CD4-positive, alpha-beta T cell treated with Interleukin-4 for 4 hours (primary cell): Measurements from ENCODE around the gene DUSP10.

Source experiments
- DNase-seq: peaks from one replicate; pipeline ENCODE4 v3.0.0-alpha.2; 2020

Gene DUSP10

DNA sequence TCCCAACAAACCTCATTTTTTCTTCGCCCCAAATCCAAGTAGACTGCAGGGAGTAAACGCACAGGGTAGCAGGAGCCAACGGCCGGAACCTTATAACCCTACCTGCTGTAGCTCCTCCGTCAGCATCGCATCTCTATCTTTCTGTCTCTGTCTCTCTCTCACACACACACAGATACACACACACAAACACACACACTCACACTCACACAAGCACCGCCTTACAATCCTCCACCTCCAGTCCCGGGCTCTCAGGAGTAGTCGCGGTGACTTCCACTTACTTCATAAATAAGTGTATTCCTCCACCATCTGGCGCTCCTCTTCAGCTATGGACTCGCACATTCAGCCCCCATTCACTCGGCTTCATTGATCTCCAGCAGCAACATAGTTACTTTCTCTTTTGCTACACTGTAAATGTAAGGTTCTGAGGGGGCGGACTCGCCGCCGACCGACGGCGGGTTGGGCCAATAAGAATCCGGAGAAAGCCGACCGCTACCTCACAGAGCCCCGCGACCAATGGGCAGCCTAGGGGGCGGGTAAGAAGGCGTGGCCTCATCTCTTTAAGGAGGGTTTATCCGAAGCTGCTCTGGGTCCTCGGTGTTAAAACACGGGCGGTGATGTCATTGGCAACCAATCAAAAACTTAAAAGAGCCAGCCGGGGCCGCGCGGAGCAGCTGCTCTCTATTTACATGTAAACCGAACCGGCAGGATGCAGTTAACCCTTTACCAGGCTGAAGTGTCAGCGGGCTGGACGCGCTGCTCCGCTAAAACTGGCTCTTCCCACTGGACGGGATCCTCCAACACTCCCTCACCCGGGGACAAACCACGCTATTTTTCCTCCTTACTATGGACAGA is at the start of gene DUSP10:
DUSP10 (minus strand) TSS at position 387 of the 852 bp plus-strand sequence. CDS start 2,345 bp downstream, outside the sequence.
- DNase-seq: peak; percentile 100

DNA sequence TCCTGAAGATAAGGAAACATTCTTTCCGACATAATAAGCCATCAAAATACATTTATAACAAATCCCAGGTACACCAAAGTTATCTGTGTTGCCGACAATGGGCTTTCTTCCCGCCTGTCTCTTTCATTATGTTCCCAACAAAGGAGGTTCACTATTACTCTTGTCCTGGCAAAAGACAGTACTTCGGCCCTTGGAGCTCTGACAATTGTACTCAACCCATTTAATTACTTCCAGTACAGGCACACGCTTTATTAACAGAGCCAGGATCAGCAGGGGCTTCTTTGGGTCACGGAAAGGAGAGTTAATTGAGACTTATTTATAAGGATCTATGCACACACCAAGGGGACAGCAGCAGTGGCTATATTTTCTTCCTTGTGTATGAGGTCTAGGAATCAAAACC is 46.6 kb upstream of the DUSP10 start:
- no peak for DNase-seq

DNA sequence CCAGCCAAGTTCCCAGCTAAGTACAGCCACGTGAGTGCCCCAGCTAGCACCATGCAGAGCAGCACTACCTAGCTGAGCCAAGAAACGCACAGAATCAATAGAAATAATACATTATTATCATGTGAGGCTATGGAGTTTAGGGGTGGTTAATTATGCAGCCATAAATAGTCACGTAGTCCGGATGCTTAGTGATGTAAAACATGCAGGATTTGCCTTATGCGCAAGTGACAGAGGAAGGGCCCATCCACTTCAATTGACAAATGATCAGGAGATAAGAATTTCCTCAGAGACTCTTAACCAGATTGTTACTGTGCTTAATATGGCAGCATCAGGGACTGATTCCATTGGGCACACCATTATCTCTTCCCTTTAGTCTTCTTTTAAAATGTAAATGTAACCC is 44.8 kb upstream of the DUSP10 start:
- no peak for DNase-seq

DNA sequence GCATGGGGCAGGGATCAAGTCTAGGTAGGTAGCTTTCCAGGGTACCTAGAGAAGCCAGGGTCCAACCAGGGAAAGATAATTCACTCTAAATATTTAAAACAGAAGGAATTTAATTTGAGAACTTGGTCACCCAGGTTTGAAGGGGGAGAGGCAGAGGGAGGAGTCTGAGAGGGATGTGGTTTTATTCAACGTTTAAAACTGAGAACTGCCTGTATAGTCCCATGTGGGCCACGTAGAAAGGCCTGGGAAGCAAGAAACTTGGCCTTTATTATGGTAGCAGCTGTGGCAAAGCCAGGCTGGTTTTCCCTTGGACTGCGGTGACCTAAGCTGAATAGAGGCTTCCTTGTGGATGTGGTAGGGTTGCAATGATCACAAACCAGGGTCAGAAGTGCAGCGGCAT is 42.0 kb upstream of the DUSP10 start:
- DNase-seq: no peak

DNA sequence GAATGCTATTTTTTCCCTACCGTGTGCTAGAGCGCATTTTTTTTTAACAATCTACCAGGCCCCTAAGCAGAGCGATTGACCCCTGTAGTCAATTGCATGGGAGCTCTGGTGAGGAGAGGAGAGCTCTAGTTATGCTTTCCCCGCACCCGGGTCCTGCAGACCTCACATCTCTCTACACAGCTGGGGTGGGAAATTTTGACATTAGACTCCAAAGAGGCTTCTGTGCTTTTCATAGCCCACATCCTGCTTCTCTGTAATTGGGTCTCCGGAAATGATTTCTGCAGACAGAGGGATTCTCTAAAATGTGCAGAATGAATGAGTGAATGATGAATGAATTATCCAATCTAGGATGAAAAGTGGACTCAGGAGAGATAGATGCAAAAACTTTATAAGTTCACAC is 41.5 kb upstream of the DUSP10 start:
- peak; percentile 48 for DNase-seq

DNA sequence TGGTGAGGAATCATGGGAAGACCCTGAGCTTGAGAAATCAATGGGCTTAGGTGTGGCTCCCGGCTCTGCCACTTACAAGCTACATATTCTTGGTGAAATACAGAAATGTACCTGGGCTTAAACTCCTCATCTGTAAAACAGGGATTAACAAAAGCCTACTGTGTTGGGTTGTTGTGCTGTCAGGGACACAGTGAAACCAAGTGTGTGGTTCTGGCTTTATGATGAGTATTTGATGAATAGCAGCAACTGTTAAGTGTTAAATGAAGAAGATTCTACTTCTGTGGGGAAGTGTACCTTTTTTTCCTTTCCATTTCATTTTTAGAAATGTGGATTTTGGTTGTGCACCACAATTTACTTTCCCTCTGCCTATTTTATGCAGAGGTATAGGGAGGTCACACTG is 41.1 kb upstream of the DUSP10 start:
- no peak for DNase-seq

DNA sequence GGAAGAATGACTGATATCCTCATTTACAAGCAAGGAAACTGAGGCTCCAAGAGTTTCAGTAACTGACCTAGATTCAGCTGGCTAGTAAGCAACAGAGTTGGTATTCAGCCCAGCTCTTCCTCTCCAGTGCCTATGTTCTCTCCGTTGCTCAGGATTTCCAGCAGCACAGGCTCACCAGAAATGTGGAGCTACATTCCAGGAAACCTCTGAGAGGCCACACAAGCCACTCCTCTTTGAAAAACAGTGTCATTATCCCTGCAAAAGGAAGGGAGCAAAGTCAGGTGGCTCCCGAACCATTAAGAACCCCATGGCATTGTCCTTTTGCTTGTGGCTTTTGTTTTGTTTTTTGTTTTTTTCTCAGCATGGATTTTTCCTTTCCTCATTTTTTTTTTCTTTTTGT is 40.6 kb upstream of the DUSP10 start:
- no peak for DNase-seq

DNA sequence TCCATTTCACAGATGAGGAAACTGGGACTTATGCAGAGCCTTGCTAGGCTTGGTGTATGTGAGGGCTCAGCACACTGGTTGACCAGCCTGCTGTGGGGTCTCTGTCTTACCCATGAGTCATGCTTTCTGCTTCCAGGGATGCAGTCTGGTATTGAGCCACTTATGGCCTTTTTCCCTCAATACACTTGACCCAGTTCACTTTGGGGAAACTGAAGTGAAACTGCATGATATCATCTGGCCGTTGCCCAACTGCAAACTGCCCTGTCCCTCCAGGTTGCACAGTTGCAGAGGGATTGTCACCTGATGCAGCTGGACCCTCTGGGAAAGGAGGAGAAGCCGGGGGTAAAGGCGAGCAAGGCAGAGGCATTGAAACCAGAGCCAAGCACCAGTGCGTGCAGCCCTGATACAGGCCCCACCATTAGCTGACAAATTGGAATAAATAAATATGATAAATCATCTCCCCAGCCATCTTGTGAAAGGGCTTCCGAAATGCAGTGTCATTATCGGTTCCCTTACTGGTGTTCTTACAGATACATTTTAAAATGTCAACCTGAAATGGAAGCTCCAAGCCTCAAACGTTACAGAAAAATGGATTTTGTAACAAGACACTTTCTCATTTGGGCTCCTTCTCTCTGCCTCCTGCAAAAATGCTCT is 39.3 kb upstream of the DUSP10 start:
- no peak for DNase-seq

DNA sequence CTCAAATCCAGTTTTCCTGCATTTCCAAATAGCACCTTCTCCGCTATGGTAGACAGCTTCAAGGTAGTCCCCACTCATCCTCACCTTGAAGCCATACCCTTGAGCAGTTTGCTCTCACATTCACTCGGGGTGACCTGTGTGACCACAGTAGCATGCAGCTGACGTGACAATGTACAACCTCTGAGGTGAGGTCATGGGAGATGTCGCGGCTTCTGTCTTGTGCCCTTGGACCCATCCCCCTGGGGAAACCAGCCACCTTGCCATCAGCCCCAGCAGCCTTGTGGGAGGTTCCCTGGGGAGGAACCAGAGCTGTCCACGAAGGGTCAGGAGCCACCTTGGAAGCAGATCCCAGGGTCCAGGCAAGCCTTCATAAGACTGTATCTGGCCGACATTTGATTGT is 38.3 kb upstream of the DUSP10 start:
- DNase-seq: no peak

DNA sequence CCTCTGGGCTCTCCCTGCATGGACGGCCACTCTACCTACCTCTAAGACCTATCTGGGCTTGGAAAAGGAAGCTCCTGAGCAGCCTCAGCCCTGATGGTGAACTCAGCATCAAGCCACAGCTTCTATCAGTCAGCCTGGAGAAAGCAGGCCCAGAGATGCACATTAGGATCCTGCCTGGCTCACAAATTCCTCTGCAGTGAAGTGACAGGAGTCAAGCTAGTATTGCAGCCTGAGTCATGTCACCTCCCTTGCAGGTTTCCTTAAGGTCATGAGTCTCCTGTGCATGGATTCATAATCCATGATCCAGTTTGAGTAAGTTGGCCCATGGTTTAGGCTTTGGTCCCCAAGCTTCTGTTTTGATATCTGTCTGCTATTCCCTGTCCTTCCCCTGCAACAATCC is 37.9 kb upstream of the DUSP10 start:
- no peak for DNase-seq

DNA sequence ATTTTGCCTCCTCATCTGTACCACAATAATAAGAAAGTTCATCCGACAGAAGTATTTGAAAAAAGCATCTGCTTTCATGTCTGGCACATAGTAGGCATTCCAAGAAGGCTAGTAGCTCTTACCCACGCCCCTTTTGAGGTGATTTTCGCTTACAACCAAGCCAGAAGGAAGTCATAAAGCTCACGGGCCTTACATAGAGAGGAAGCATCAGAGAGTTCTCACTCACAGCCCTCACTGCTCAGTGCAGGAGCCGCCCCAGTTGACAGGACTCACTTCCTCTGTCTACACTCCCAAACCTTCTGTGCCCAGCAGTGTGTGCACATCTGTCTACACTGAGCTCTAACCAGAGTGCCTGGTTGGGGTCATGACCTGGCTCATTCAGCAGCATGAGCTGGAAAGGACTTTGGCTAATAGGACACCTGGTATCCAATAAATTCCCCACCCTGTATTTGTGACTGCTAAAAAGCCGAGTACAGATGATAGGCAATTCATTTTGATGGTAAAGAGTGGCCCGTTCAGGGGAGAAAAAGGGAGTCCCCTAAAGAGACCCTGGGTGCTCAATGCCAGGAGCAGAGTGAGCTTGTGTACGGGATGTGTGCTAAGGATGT is 36.8 kb upstream of the DUSP10 start:
- DNase-seq: peak; percentile 55

DNA sequence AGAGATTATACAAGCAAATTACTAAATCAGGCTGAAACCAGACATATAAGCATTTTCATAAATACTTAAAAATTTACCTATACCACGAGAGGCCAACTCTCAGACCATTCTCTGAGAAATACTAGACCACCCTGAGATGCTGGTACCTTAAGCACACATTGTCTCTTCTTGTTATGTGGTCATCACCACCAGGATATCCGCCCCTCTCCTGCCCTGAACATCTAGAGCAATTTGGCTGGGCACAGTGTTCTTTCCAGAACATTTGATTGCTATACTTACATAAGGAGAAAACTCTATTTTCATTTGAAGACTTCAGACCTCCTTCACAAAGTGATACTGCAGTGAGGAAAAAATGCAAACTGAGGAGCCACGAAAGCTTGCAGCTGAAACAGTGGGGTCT is 36.2 kb upstream of the DUSP10 start:
- no peak for DNase-seq

DNA sequence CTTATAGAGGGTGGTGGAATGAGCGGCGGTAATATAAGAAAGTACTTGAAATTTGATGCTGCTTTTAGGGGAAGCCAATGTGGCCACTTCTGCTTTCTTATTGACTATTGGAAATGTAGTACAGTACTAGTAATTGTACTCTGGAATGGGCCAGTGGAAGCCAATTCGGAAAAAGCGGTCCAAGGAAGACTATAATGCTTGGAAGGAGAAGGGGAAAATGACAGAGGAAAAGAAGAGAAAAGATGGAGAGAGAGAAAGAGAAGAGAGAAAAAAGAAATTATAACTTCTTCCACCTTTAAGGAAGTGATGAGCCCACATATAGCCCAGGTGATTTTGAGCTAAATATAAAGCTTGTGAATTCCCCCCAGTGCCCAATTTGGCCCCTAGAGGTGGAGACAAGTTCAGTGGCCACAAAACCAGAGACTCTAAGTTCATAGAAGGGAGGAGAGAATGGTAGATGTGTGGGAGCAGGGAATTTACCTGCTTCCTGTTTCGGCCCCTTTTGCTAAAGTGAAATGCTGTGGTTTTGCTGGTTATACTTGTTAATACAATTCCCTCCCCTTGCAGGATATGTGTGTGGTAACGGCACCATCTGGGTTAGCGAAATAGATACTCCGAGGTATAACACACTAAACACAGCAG is 35.7 kb upstream of the DUSP10 start:
- DNase-seq: peak; percentile 71

DNA sequence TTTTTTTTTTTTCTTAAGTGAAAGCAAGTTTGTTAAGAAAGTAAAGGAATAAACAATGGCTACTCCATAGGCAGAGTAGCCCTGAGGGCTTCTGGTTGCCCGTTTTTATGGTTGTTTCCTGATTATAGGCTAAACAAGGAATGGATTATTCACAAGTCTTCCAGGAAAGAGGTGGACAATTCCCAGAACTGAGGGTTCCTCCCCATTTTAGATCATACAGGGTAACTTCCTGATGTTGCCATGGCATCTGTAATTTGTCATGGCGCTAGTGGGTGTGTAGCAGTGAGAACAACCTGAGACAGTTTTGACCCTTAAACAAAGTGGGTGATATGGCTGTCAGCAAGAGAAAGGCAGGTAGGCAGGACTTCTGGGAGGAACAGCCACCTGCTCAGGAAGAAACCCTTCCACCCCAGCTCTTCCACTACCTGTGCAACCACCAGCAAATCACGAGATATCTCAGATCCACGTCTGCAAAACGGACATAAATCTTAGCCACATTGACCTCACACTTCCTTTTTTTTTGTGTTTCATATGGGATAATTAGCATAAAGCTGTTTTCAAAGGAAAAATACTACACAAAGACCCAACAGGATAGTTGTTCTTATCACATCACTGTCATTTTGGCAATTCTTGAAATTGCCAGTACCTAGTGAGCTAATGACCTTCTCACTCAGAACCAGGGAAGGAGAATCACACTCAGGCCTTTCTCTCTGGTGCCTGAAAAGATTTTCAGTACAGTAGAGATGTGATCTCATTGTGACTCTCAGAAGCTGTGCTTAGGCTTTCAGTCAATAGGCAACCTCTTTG is 34.8 kb upstream of the DUSP10 start:
- no peak for DNase-seq

DNA sequence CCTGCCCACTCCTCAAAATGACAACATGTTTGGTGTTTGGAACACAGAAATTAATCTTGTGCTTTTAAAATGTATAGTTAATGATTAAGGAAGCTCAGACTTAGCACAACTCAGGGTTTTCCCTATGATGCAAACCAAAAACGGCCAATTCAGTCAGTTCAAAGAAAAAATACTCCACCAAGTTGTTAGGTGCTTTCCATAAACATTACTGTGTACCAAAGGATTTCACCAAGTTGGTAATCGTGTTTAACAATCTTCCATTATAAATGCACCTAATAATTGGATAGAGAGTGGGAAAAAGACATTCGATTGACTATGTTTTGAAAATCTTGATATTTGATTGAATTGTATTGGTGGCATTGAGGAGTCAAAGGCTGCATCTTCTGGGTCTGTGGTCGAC is 33.3 kb upstream of the DUSP10 start:
- DNase-seq: no peak

DNA sequence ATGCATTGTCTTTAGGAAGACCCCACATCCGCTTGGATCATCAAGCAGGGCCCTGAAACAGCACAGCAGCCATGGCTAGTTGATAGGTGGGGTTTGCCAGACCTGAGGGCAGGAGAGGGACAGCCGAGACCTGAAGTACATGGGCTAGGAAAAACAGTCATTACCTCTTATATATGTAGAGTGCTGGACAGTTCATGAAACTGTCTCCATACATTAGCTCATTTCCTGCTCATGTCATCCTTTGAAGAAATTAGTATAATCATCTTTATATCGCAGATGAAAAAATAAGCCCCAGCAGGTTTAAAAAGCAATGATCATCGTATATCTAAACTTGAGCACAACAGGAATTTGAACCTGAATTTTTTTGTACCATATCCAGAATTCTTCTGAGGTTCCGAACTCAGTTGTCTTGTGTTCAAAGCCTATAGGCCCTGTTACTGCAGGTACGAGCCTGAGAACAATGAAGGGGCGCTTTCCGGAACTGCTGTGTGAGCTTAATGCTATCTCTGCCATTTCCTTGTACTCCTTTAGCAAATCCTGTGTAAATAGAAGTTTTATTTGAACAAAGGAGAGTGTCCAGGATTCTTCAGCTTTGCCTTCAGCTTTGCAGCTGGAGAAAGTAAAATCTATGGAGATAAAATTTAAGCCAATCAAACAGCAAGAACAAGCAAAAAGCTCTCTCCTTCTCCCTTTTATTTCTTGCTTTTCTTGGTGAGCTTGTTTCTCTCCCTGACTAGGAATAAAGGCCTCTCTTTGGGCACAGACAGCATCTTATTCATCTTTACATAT is 32.4 kb upstream of the DUSP10 start:
- DNase-seq: no peak

DNA sequence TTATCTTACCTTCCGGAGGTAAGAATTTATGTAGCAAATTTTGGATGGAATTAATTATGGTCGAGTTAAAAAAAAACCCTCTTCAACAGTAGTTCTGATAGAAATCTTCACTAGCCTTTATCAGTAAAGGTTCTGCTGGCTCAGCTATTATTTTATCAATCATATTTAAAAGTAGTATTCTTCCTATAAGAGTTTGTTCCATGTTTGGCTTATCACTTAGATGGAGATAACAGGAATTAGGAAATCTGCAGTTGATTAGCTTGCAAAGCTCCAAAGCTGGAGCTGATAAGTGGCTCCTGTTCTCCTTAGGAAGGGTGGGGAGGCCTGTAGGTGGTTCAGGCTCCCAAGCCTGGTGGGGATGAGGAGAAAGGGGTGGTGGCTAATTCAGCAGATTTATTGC is 31.5 kb upstream of the DUSP10 start:
- DNase-seq: no peak

DNA sequence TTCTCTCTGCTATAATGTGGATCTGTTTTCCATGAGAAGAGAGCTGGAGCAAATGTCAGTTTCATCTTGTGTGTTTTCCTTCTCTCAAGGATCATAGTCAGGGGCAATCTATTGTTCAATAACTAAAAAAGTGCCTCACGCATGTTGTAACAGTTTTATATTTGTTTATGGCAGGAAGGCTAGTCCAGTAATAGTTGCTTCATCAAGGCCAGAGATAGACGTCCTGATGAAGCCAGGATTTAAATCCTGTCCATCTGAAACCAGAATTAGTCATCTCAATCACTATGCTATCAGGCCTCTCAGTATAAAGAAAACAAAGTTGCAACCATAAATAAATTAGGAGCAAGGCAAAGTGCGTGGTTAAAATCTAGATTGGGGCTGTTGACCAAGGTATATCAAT is 30.2 kb upstream of the DUSP10 start:
- no peak for DNase-seq

DNA sequence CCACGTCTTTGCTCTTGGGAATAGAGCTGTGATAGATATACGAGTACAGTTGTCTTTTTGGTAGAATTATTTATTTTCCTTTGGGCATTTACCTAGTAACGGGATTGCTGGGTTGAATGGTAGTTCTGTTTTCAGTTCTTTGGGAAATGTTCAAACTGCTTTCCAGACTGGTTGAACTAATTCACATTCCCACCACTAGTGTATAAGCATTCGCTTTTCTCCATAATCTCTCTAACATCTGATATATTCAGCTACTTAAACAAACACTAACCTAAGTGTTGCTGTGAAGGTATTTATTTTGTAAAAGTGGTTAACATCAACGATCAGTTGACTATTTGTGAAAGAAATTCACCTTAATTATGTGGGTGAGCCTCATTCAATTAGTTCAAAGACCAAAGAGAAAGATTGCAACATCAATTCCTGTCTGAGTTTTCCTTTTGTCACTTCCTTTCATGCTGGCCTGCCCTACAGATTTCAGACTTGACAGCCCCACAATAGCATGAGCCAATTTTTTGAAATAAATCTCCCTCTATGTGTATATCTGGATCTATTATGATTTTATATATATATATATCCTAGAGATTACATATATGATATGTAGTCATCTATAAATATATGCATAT is 26.7 kb upstream of the DUSP10 start:
- no peak for DNase-seq

DNA sequence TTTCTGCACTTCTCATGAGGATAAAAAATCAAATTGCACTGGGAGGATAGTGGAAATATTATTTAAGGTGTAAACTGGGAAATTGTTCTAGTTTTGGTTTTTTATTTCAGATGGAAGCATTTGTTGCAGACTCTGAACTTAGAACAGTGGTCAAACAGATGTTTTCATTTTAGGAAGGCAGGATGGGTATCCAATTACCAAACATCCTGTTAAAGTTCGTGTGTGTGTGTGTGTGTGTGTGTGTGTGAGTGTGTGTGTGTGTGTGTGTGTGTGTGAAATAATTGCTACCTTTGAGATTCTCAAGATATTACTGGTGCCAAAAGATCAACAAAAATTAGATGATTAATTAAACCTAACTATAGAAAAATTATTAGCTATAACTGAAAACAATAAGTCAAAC is 24.3 kb upstream of the DUSP10 start:
- no peak for DNase-seq

DNA sequence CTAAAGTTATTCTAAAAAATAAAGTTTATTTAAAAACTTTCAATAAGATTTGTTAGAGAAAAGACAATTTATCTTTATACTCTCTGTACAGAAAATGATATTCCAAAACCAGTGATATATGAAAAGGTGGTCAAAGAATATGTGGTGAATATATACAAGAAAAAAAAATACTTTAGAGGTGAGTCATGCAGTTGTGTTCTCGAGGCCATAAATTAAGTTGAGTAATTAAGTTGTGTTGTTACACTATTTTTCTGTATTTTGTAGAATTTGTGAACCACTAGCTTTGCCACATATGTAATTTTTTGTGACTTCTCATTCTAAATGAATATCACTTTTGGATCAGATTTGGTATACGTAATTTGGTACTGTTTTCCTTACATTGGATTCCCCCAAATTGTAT is 23.6 kb upstream of the DUSP10 start:
- DNase-seq: no peak
